ENCODE data around the gene APC2.

Gene APC2

GRCh38 chr19:1422943-1423342, 27.0 kb upstream of the APC2 start:
- Mint-ChIP-seq H3K9me3 (no peaks in the 10 kb centered on the region), H3K36me3 (ENCODE audit: low read depth) (peaks cover 62% of the 10 kb centered on the region), H3K27ac (peak overlapping the region; percentile 54), H3K27me3 (no peaks in the 10 kb centered on the region), H3K4me1 (ENCODE audit: low read depth) (no peaks in the 10 kb centered on the region), H3K4me3 (no peak overlapping the region)

- Mint-ChIP-seq H3K27me3 (no peaks in the 10 kb centered on the region), H3K4me1 (ENCODE audit: low read depth) (no peaks in the 10 kb centered on the region), H3K36me3 (ENCODE audit: low read depth) (peaks cover 59% of the 10 kb centered on the region), H3K27ac (no peak overlapping the region), H3K4me3 (no peak overlapping the region), H3K9me3 (no peaks in the 10 kb centered on the region)
These were observed 26.3 kb upstream of the APC2 start for GRCh38 chr19:1423436-1424191.

- H3K27me3 Mint-ChIP-seq = no peaks in the 10 kb centered on the region
- no peaks in the 10 kb centered on the region for H3K4me1 Mint-ChIP-seq (ENCODE audit: low read depth)
- H3K9me3 Mint-ChIP-seq = no peaks in the 10 kb centered on the region
- peaks cover 52% of the 10 kb centered on the region for H3K36me3 Mint-ChIP-seq (ENCODE audit: low read depth)
- H3K27ac Mint-ChIP-seq = no peak overlapping the region
- H3K4me3 Mint-ChIP-seq = no peak overlapping the region
These were observed 25.5 kb upstream of the APC2 start for GRCh38 chr19:1424192-1424955.

- H3K9me3 Mint-ChIP-seq = no peaks in the 10 kb centered on the region
- peaks cover 48% of the 10 kb centered on the region for H3K36me3 Mint-ChIP-seq (ENCODE audit: low read depth)
- H3K27me3 Mint-ChIP-seq = no peaks in the 10 kb centered on the region
- H3K4me3 Mint-ChIP-seq = no peak overlapping the region
- H3K27ac Mint-ChIP-seq = no peak overlapping the region
- no peaks in the 10 kb centered on the region for H3K4me1 Mint-ChIP-seq (ENCODE audit: low read depth)
These were observed 24.7 kb upstream of the APC2 start for GRCh38 chr19:1425102-1425837.

GRCh38 chr19:1425902-1426301, 24.0 kb upstream of the APC2 start:
- no peak overlapping the region for H3K4me3 Mint-ChIP-seq
- no peaks in the 10 kb centered on the region for H3K4me1 Mint-ChIP-seq (ENCODE audit: low read depth)
- H3K27ac Mint-ChIP-seq = no peak overlapping the region
- no peaks in the 10 kb centered on the region for H3K9me3 Mint-ChIP-seq
- H3K36me3 Mint-ChIP-seq (ENCODE audit: low read depth) = peaks cover 43% of the 10 kb centered on the region
- no peaks in the 10 kb centered on the region for H3K27me3 Mint-ChIP-seq

GRCh38 chr19:1426736-1427135, 23.2 kb upstream of the APC2 start:
- Mint-ChIP-seq H3K4me3 (no peak overlapping the region), H3K27me3 (no peaks in the 10 kb centered on the region), H3K36me3 (ENCODE audit: low read depth) (peaks cover 34% of the 10 kb centered on the region), H3K4me1 (ENCODE audit: low read depth) (no peaks in the 10 kb centered on the region), H3K9me3 (no peaks in the 10 kb centered on the region), H3K27ac (no peak overlapping the region)

GRCh38 chr19:1427221-1427920, 22.6 kb upstream of the APC2 start:
- Mint-ChIP-seq H3K4me3 (no peak overlapping the region), H3K4me1 (ENCODE audit: low read depth) (no peaks in the 10 kb centered on the region), H3K9me3 (no peaks in the 10 kb centered on the region), H3K27me3 (no peaks in the 10 kb centered on the region), H3K27ac (no peak overlapping the region), H3K36me3 (ENCODE audit: low read depth) (peaks cover 31% of the 10 kb centered on the region)

GRCh38 chr19:1428738-1429391, 21.1 kb upstream of the APC2 start:
- H3K9me3 Mint-ChIP-seq = no peaks in the 10 kb centered on the region
- no peak overlapping the region for H3K4me3 Mint-ChIP-seq
- H3K27ac Mint-ChIP-seq = no peak overlapping the region
- H3K36me3 Mint-ChIP-seq (ENCODE audit: low read depth) = peaks cover 17% of the 10 kb centered on the region
- H3K27me3 Mint-ChIP-seq = no peaks in the 10 kb centered on the region
- no peaks in the 10 kb centered on the region for H3K4me1 Mint-ChIP-seq (ENCODE audit: low read depth)

- Mint-ChIP-seq H3K27ac (no peak overlapping the region), H3K4me3 (no peak overlapping the region), H3K27me3 (no peaks in the 10 kb centered on the region), H3K9me3 (no peaks in the 10 kb centered on the region), H3K36me3 (ENCODE audit: low read depth) (peaks cover 15% of the 10 kb centered on the region), H3K4me1 (ENCODE audit: low read depth) (no peaks in the 10 kb centered on the region)
These were observed 20.2 kb upstream of the APC2 start for GRCh38 chr19:1429750-1430149.

- Mint-ChIP-seq H3K4me1 (ENCODE audit: low read depth) (no peaks in the 10 kb centered on the region), H3K4me3 (no peak overlapping the region), H3K9me3 (no peaks in the 10 kb centered on the region), H3K36me3 (ENCODE audit: low read depth) (peaks cover 12% of the 10 kb centered on the region), H3K27me3 (no peaks in the 10 kb centered on the region), H3K27ac (no peak overlapping the region)
These were observed 19.7 kb upstream of the APC2 start for GRCh38 chr19:1430246-1430645.

GRCh38 chr19:1431759-1432506, 18.0 kb upstream of the APC2 start:
- Mint-ChIP-seq H3K27ac (no peak overlapping the region), H3K27me3 (no peaks in the 10 kb centered on the region), H3K4me3 (no peak overlapping the region), H3K36me3 (ENCODE audit: low read depth) (peaks cover 12% of the 10 kb centered on the region), H3K9me3 (no peaks in the 10 kb centered on the region), H3K4me1 (ENCODE audit: low read depth) (no peaks in the 10 kb centered on the region)

- H3K9me3 Mint-ChIP-seq = no peaks in the 10 kb centered on the region
- H3K27me3 Mint-ChIP-seq = no peaks in the 10 kb centered on the region
- peaks cover under 1% of the 10 kb centered on the region for H3K4me1 Mint-ChIP-seq (ENCODE audit: low read depth)
- H3K4me3 Mint-ChIP-seq = no peak overlapping the region
- no peak overlapping the region for H3K27ac Mint-ChIP-seq
- H3K36me3 Mint-ChIP-seq (ENCODE audit: low read depth) = peaks cover 12% of the 10 kb centered on the region
These were observed 17.4 kb upstream of the APC2 start for GRCh38 chr19:1432507-1432887.

GRCh38 chr19:1433119-1434039, 16.5 kb upstream of the APC2 start:
- Mint-ChIP-seq H3K27me3 (no peaks in the 10 kb centered on the region), H3K36me3 (ENCODE audit: low read depth) (peaks cover 11% of the 10 kb centered on the region), H3K9me3 (no peaks in the 10 kb centered on the region), H3K27ac (no peak overlapping the region), H3K4me1 (ENCODE audit: low read depth) (peaks cover 9% of the 10 kb centered on the region), H3K4me3 (no peak overlapping the region)

All from stimulated activated naive CD8-positive, alpha-beta T cell treated with anti-CD3 and anti-CD28 coated beads, Interleukin-15, Interleukin-2, amounts not matched to agents 100 ng/mL and 50 ng/mL, for 24 hours (primary cell).